Tibial artery (tissue), 4 donors: ENCODE measurements around the gene GARIN3.

Source experiments
- DNase-seq, 2 donors: peaks; one replicate each; pipeline ENCODE4 v3.0.0-alpha.2; 2019
- H3K27ac ChIP-seq, 2 donors: fragments of 200-600 bp; sonication (generic) in 1 of 2; 1 replicate in 1 of 2; 2 replicates in 1 of 2; pipeline ENCODE4 v1.5.1; 2018 to 2019; ENCODE audit warnings: mild to moderate bottlenecking in 1 of 2
- H3K27me3 ChIP-seq, 2 donors: fragments of 200-600 bp; sonication (generic) in 1 of 2; one replicate each; pipeline versions ENCODE4 v1.5.1 to v1.6.0; 2016 to 2019
- H3K36me3 ChIP-seq, 3 donors: fragments of 200-600 bp; sonication (generic) in 2 of 3; one replicate each; pipeline ENCODE4 v1.5.1; 2016 to 2019; ENCODE audit warnings: mild to moderate bottlenecking in 2 of 3
- H3K4me1 ChIP-seq, 4 donors: fragments of 200-600 bp; sonication (generic) in 2 of 4; 1 replicate in 3 of 4; 2 replicates in 1 of 4; pipeline ENCODE4 v1.5.1; 2016 to 2019
- H3K4me3 ChIP-seq, 2 donors: fragments of 200-600 bp; sonication (generic) in 1 of 2; 1 replicate in 1 of 2; 2 replicates in 1 of 2; pipeline ENCODE4 v1.5.1; 2018 to 2019; ENCODE audit warnings: mild to moderate bottlenecking in 2 of 2
- H3K9me3 ChIP-seq, 3 donors: fragments of 200-600 bp; sonication (generic) in 1 of 3; one replicate each; pipeline ENCODE4 v1.5.1; 2016 to 2019
- intact Hi-C: fragments of 100-400 bp; cut with DNase I; formaldehyde crosslinking; loops from one replicate; pipeline ENCODE4 v1.15.0; 2023; ENCODE audit warnings: low total_unique reads
- TF ChIP-seq, protein P1 (sequence below), 2 experiments: fragments of 200-600 bp in 1 of 2; fragments of 450-650 bp in 1 of 2; IDR thresholded peaks; one replicate each; pipeline ENCODE4 v1.5.1; 2017 to 2019; ENCODE audit warnings: antibody characterized with exemption in 2 of 2, mild to moderate bottlenecking in 1 of 2, moderate library complexity in 1 of 2

Gene GARIN3

DNA sequence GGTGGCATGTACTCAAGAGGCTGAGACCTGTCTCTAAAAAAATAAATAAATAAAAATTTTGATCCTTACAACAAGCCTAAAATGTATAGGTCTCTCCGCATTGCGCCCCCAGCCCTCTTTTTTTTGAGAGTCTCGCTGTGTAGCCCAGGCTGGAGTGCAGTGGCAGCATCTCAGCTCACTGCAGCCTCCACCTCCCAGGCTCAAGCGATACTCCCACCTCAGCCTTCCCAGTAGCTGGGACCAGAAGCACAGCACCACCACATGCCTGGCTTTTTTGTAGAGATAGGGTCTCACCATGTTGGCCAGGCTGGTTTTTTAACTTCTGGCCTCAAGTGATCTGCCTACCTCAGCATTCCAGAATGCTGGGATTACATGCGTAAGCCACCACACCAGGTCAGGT is 2.2 kb upstream of the GARIN3 start:
- Histone ChIP-seq H3K36me3 (no peaks in the 10 kb centered on the region), H3K4me3 (no peak overlapping the region), H3K27me3 (peaks cover 0 to 6% of the 10 kb centered on the region in 2 donors), H3K9me3 (no peaks in the 10 kb centered on the region), H3K27ac (no peak overlapping the region), H3K4me1 (no peaks in the 10 kb centered on the region)
- DNase-seq, result no peak
- intact Hi-C loops, result loop anchor here (10.0 kb wide), 1 partner anchor 567 kb away; the partner anchor contains the start of gene THG1L
- TF ChIP-seq, protein P1, sequence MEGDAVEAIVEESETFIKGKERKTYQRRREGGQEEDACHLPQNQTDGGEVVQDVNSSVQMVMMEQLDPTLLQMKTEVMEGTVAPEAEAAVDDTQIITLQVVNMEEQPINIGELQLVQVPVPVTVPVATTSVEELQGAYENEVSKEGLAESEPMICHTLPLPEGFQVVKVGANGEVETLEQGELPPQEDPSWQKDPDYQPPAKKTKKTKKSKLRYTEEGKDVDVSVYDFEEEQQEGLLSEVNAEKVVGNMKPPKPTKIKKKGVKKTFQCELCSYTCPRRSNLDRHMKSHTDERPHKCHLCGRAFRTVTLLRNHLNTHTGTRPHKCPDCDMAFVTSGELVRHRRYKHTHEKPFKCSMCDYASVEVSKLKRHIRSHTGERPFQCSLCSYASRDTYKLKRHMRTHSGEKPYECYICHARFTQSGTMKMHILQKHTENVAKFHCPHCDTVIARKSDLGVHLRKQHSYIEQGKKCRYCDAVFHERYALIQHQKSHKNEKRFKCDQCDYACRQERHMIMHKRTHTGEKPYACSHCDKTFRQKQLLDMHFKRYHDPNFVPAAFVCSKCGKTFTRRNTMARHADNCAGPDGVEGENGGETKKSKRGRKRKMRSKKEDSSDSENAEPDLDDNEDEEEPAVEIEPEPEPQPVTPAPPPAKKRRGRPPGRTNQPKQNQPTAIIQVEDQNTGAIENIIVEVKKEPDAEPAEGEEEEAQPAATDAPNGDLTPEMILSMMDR (IDR thresholded peaks at IDR 0.05), result no peak

DNA sequence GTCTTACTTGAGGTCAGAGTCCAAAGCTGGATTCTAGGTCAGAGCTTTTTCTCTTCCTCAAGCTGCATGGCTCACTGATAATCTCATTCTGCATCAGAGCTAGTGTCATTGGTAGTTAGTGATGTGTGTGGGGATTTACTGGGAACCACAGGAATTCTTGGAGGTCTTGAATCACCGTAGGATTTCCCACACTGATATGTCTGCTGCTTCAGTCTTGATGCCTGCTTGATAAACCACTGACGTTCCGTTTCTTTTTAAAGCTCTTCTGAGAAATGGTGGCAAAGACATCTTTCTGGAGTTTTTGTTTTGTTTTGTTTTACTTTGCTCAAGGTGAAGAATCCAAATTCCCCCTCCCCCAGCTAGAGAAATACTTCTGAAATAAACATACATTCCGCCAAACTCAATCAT is 1.2 kb upstream of the GARIN3 start:
- Histone ChIP-seq H3K27me3 (peaks cover 0 to 9% of the 10 kb centered on the region in 2 donors), H3K4me3 (no peak overlapping the region), H3K9me3 (no peaks in the 10 kb centered on the region), H3K36me3 (no peaks in the 10 kb centered on the region), H3K27ac (no peak overlapping the region), H3K4me1 (no peaks in the 10 kb centered on the region)
- TF ChIP-seq, protein P1 (IDR thresholded peaks at IDR 0.05), result no peak
- intact Hi-C loops, result loop anchor here (10.0 kb wide), 1 partner anchor 568 kb away; the partner anchor contains the start of gene THG1L
- no peak for DNase-seq

DNA sequence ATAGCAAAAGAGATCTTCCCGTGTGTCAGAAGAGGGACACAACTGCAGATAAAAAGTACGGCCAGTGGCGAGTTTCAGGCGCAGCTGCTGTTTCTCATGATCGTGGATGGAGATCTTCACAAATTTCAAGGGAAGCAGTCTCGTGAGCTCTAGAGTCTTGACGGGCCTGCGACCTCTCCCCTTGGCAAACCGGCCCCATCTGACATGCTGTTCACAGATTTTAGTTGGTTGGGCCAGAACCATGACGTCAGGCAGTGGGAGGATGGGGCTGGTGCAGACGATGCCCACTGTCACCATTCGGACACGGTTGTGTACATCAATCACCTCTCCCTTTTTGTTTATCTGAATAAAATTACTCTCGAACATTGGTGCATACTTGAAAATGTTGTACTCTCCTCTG is 396 bp downstream of the GARIN3 start:
- TF ChIP-seq, protein P1 (IDR thresholded peaks at IDR 0.05), result no peak
- no peaks in the 10 kb centered on the region for H3K36me3 ChIP-seq

DNA sequence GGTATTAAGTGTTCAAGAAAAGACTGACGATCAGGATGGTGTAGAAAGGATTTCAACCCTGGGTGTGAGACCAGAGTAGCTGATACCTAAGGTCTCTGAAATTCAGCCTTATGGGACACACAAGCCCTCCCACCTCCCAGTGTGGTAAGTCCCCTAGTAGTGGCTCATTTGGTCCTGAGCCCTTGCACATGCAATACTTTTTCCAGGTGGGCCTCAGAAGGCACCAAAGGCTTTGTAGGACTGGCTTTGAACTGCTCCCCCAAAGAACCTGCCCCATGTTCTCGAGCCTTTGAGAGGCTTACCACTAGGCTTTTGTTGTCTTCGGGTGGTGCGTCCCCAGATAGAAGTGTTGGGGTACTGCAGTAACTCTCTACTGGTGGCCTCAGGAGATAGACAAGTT is 803 bp downstream of the GARIN3 start:
- H3K4me3 ChIP-seq, result no peak overlapping the region
- no peak for DNase-seq
- TF ChIP-seq, protein P1 (IDR thresholded peaks at IDR 0.05), result no peak
- no peak overlapping the region for H3K27ac ChIP-seq
- intact Hi-C loops, result loop anchor here (10.0 kb wide), 1 partner anchor 570 kb away; the partner anchor contains the start of gene THG1L
- no peaks in the 10 kb centered on the region for H3K36me3 ChIP-seq
- no peaks in the 10 kb centered on the region for H3K4me1 ChIP-seq
- H3K27me3 ChIP-seq, result peaks cover 0 to 15% of the 10 kb centered on the region in 2 donors
- H3K9me3 ChIP-seq, result no peaks in the 10 kb centered on the region

More for the DNA sequence above, 396 bp downstream of the GARIN3 start:
- peaks cover 0 to 15% of the 10 kb centered on the region in 2 donors for H3K27me3 ChIP-seq
- no peak overlapping the region for H3K27ac ChIP-seq
- intact Hi-C loops, result loop anchor here (10.0 kb wide), 1 partner anchor 569 kb away; the partner anchor contains the start of gene THG1L
- no peaks in the 10 kb centered on the region for H3K9me3 ChIP-seq
- DNase-seq, result no peak
- no peaks in the 10 kb centered on the region for H3K4me1 ChIP-seq
- H3K4me3 ChIP-seq, result no peak overlapping the region

DNA sequence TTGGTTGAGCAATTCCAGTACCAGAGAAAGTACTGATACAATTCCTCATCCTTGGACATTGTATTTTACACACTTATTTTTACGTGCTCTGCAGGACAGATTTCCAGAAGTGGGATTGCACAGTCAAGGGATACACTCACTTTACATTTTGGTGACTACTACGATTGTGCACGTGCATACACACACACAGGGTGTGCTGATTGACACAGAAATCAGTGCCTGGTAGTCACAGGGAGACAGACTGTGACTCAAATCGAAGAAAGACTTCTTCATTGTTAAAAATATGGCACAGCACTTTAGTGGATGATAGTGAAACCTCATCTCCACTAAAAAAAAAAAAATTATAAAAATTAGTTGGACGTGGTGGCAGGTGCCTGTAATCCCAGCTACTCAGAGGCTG is 1.5 kb downstream of the GARIN3 start:
- intact Hi-C loops, result loop anchor here (10.0 kb wide), 1 partner anchor 570 kb away; the partner anchor contains the start of gene THG1L
- TF ChIP-seq, protein P1 (IDR thresholded peaks at IDR 0.05), result no peak
- Histone ChIP-seq H3K4me1 (no peaks in the 10 kb centered on the region), H3K9me3 (no peaks in the 10 kb centered on the region), H3K27me3 (peaks cover 0 to 17% of the 10 kb centered on the region in 2 donors), H3K27ac (no peak overlapping the region), H3K36me3 (no peaks in the 10 kb centered on the region), H3K4me3 (no peak overlapping the region)
- DNase-seq, result no peak
